ENCODE data around the gene CLEC4G.

CLEC4G gene

GRCh38 chr19:7762719-7763293 is 30.9 kb upstream of the CLEC4G start, which contains the start of gene CLEC4M:
Gene CLEC4M, plus strand, starts transcription at chr19:7763243. Its CDS starts 24 bp downstream, at chr19:7763267.
- Histone ChIP-seq H4K20me1 (ENCODE audit: control insufficient read depth, insufficient read depth, low read depth, low read length) (no peaks in the 10 kb centered on the region), H3K9me2 (replicated peaks; ENCODE audit: control insufficient read depth, low read length) (no peaks in the 10 kb centered on the region), H3K36me3 (ENCODE audit: control insufficient read depth, low read length) (no peaks in the 10 kb centered on the region), H3F3A (ENCODE audit: control insufficient read depth, insufficient read depth) (no peaks in the 10 kb centered on the region), H3K27me3 (ENCODE audit: control insufficient read depth, low read length) (no peaks in the 10 kb centered on the region; the same call in 1 of the 2 replicates), H3K4me3 (ENCODE audit: low read length) (no peak within 1 kb of the TSS), H3K4me1 (ENCODE audit: control insufficient read depth, low read length) (no peaks in the 10 kb centered on the region), H3K9me3 (ENCODE audit: control insufficient read depth, insufficient read depth, low read length) (peaks cover 11% of the 10 kb centered on the region; the same call in 1 of the 2 replicates), H3K27ac (ENCODE audit: low read depth, low read length) (no peak within 1 kb of the TSS), H3K79me2 (ENCODE audit: control insufficient read depth, low read length) (no peaks in the 10 kb centered on the region), H3K4me2 (ENCODE audit: low read length) (no peak within 1 kb of the TSS)
- no peak for TF ChIP-seq CTCF (IDR thresholded peaks at IDR 0.05; ENCODE audit: low read depth, low read length, poor library complexity, severe bottlenecking)
- no peak for TF ChIP-seq EZH2phosphoT487 (IDR thresholded peaks at IDR 0.05; ENCODE audit: borderline replicate concordance, low read length)

GRCh38 chr19:7759156-7759555 is 27.2 kb upstream of the CLEC4G start:
- H3K27ac ChIP-seq (ENCODE audit: low read depth, low read length): no peak overlapping the region
- H3K4me2 ChIP-seq (ENCODE audit: low read length): no peak overlapping the region
- no peaks in the 10 kb centered on the region for H4K20me1 ChIP-seq (ENCODE audit: control insufficient read depth, insufficient read depth, low read depth, low read length)
- no peaks in the 10 kb centered on the region for H3K4me1 ChIP-seq (ENCODE audit: control insufficient read depth, low read length)
- H3K9me3 ChIP-seq (ENCODE audit: control insufficient read depth, insufficient read depth, low read length): peaks cover 26% of the 10 kb centered on the region
- TF ChIP-seq CTCF (IDR thresholded peaks at IDR 0.05; ENCODE audit: low read depth, low read length, poor library complexity, severe bottlenecking) (no peak), EZH2phosphoT487 (IDR thresholded peaks at IDR 0.05; ENCODE audit: borderline replicate concordance, low read length) (no peak)
- H3K79me2 ChIP-seq (ENCODE audit: control insufficient read depth, low read length): no peaks in the 10 kb centered on the region
- no peaks in the 10 kb centered on the region for H3K9me2 ChIP-seq (replicated peaks; ENCODE audit: control insufficient read depth, low read length)
- no peaks in the 10 kb centered on the region for H3K36me3 ChIP-seq (ENCODE audit: control insufficient read depth, low read length)
- no peaks in the 10 kb centered on the region for H3F3A ChIP-seq (ENCODE audit: control insufficient read depth, insufficient read depth)
- no peaks in the 10 kb centered on the region for H3K27me3 ChIP-seq (ENCODE audit: control insufficient read depth, low read length)
- no peak overlapping the region for H3K4me3 ChIP-seq (ENCODE audit: low read length)

- Histone ChIP-seq H3K9me3 (ENCODE audit: control insufficient read depth, insufficient read depth, low read length) (peaks cover 26% of the 10 kb centered on the region), H3F3A (ENCODE audit: control insufficient read depth, insufficient read depth) (no peaks in the 10 kb centered on the region)
These were observed 25.4 kb upstream of the CLEC4G start for GRCh38 chr19:7757358-7757757.

More at GRCh38 chr19:7757358-7757757, 25.4 kb upstream of the CLEC4G start:
- TF ChIP-seq CTCF (IDR thresholded peaks at IDR 0.05; ENCODE audit: low read depth, low read length, poor library complexity, severe bottlenecking) (no peak), EZH2phosphoT487 (IDR thresholded peaks at IDR 0.05; ENCODE audit: borderline replicate concordance, low read length) (no peak)
- Histone ChIP-seq H3K27me3 (ENCODE audit: control insufficient read depth, low read length) (no peaks in the 10 kb centered on the region), H3K4me1 (ENCODE audit: control insufficient read depth, low read length) (no peaks in the 10 kb centered on the region), H3K9me2 (replicated peaks; ENCODE audit: control insufficient read depth, low read length) (no peaks in the 10 kb centered on the region), H3K27ac (ENCODE audit: low read depth, low read length) (no peak overlapping the region), H3K4me3 (ENCODE audit: low read length) (no peak overlapping the region), H3K36me3 (ENCODE audit: control insufficient read depth, low read length) (no peaks in the 10 kb centered on the region), H3K79me2 (ENCODE audit: control insufficient read depth, low read length) (no peaks in the 10 kb centered on the region), H4K20me1 (ENCODE audit: control insufficient read depth, insufficient read depth, low read depth, low read length) (no peaks in the 10 kb centered on the region), H3K4me2 (ENCODE audit: low read length) (no peak overlapping the region)
